GM19463 (cell line): Measurements from ENCODE around the gene MTMR6.

Experiments used
- ATAC-seq: cut with Tn5 transposase; IDR thresholded peaks from one replicate; pipeline ENCODE4 v1.9.1; 2021; ENCODE audit warnings: mild to moderate bottlenecking, moderate library complexity; ENCODE audit not compliant: unreplicated experiment

MTMR6 gene

DNA sequence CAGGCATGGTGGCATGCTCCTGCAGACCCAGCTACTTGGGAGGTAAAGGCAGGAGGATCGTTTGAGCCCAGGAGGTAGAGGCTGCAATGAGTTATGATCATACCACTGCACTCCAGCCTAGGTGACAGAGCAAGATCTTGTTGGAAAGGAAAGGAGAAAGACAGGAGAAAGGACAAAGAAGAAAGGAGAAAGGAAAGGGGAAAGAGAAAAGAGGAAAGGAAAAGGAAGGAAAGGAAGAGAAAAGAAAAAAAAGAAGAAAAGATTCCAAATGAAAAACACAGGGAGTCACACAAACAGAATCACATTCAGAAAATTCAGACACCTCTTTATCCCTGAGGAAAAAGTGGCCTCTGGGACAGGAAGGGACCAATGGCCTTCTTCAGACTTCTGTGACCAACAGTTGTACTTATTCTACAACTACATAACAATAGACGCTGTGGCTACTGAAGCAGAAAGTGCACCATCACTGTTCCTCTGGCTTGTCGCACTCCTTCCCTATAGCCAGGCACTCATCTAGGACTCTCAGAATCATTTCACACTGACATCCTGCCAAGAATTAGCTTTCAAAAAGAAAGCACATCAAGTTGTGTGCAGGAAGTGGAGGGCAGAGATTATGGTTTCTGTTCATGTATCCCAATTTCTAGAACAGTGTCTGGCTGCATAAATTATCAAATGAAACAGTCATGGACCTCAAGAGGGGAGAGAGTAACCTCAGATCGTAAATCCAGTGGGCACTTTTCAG lies 5.9 kb downstream of the MTMR6 start:
- peak; percentile 65 for ATAC-seq

DNA sequence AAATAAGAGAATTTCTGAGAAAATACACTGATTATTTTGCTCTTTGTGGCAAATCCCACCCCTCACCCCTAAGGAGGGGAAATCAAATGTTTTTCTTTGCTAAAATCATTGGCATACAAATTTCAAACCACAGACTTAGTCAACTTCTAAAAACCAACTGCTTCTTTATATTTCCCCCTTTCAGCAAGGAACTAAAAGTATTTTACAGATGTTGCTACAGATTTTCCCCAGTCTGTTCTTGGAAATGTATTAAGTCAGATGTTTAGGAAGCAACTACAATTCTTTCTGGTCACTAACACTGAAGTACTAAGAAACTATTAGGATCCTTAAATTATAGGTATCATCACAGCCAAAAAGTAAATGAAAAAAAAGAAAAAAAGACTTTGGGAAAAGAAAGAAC lies 6.9 kb downstream of the MTMR6 start:
- ATAC-seq = no peak

DNA sequence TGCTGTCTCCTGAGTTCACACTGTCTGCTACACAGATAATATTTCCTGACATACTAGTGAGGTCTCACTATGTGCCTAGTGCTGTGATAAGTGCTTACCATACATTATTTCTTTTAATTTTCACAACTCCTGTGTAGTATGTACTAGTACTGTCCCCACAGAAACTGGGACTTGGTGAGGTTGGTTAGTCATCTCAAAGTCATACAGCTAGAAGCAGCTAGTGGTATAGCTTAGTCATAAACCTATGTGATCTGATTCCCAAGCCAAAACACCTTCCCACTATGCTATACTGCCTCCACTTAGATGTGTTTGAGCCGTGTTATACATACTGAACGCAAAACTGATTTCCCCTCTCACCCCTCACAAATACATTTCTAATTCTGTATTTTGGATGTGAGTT lies 10.5 kb downstream of the MTMR6 start:
- ATAC-seq = no peak

DNA sequence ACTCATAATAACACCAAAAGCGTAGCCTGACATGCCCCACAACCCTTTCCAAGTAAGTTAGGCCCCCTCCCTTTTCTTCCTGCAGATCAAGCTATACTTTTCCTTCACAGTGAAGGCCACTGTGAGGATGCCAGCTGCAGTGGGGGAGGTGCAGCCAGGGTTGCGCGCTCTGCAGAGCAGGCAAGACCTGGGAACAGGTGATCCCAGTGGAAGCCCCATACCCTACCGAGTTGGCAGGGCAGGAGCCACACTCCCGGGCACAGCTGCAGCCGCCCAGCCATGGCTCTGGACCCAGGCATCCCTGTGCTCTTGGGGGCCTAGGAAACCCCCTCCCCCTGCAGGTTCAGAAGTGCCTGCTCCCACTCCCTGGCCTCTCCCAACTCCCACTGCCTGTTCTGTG lies 18.7 kb downstream of the MTMR6 start:
- no peak for ATAC-seq

DNA sequence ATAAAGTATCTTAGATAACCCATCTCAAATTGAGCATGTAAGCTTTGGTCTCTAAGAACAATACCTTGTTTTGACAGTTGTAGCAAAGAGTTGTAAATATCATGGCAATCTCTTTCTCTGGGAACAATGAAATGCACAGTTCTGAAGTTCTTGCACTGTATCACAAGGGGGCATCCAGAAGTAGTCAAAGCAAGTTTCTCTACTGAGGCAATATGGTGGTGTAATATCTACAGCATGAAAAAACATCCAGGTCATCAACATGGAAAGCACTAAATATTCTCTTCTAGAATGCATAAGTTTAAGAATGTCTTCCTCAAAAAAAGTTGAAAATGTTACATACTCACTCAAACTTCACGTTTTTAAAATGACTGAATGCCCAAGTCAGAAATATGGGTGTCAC lies 19.6 kb downstream of the MTMR6 start:
- ATAC-seq = no peak

DNA sequence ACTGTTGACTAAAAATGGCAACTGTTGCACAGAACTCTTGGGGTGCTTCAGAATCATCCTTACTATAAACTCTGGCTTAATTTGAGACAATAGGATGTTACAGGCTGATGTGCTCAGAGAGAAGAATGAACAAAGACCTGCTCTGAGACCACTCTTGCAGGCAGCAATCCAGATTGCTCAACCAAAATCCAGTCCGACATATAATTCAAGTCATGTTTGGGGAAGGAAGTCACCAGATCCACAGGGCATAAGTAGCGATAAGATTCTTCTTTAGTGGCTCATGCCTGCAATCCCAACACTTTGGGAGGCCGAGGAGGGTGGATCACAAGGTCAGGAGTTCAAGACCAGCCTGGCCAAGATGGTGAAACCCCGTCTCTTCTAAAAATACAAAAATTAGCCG lies 20.6 kb downstream of the MTMR6 start:
- no peak for ATAC-seq

DNA sequence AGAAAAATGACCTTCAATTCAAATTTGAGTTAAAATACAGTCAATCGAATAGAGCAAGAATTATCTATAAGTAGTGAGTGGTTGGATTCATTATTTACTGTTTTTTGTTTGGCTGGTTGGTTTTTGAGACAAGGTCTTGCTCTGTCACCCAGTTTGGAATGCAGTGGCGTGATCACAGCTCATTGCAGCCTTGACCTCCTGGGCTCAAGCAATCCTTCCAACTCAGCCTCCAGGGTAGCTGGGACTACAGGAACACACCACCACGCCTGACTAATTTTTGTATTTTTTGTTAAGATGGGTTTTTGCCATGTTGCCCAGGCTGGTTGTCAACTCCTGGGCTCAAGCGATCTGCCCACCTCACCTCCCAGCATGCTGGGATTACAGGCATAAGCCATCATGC lies 25.0 kb downstream of the MTMR6 start:
- no peak for ATAC-seq

DNA sequence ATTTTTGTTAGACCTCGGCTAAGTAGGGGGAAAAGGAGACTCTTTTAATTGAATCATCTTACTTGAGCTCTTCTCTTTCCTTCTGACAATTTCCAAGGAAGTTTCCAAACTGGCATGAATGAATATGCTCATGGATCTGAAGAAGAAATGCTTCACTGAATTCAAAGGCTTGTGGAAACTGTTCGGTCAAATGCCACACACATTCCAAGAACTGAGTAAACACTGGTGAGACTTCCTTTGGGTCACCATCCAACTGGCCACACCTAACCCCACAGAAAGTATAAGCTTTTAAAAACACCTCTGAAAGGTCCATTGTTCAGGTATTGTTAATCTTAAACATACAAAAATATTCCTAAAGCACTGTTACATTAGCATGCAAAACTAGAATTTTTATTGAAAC lies 33.6 kb downstream of the MTMR6 start:
- ATAC-seq = no peak

DNA sequence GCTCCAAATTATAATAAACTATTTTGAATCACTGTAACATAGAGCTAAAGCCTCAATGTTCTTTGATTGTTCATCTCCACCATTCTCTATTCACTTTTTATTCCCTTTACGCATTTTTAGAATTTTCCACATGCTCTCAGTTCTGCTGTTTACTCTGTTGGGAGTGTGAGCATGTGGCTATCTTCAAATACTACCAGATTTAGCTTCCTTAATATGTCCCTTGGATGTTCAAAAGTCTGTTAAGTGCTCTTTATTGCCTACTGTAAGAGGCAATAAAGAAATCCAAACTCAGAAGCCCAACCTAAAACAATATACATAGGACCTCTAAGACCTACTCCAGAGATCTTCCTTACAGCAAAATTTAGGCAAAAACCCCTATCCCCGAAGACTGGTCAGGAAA lies 34.5 kb downstream of the MTMR6 start:
- ATAC-seq = no peak

DNA sequence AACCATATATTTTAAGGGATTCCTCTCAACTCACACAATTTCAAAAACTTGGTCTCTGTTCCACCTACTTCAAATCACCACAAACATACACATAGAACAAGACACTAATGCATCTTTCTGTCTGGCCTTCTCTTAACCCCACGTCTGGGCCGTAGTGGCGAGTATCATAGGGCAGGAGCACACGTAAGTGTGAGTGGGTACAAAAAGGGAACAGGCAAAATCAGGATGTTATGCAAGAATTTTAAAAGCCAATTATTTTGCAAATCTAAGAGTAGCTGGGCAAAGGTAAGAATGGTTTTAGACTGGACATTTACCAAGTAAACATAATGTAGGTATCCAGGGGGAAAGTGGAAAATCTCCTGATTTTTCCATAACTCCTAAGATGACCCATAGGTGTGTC lies 35.1 kb downstream of the MTMR6 start:
- no peak for ATAC-seq

DNA sequence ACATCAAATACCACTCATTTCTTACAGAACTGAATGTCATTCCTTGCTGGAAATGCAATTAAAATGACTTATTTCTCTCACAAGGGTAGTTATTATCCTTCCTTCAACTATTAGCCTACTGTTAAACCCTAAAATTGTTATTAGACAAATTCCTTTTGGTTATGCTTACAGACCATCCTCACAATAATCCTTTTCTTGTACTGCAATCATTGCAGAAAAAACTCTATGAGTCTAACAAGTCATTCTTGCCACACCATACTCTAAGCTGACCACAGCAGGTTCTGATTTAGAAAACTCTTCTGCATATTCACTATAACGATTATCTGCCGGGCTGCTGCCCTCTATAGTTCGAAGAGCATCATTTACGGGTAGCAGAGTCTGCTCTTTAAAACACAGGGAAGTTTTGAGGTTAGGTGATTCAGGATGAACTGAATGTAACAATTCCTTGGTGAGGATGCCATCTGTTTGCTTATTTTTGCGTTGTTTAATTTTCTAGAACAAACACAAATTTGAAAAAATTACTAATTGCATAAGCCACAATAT lies 38.2 kb downstream of the MTMR6 start:
- ATAC-seq = no peak

DNA sequence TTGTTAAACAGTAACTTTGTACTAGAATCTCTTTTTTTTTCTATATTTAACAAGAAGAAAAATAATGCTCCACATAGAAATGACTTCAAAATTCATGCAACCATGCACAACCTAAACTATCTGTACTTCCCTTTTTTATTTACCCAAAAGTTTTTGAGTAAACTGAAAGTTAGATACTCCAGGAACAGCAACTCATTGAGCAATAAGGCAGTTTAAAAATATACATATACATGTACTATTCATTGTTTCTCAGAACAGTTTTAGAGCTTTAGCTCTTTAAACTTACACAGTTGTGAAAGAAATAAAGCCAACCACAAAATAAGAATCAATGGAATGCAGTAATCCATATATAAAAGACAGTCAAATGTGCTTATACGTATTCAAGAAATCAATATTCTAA lies 39.2 kb downstream of the MTMR6 start:
- ATAC-seq = no peak

DNA sequence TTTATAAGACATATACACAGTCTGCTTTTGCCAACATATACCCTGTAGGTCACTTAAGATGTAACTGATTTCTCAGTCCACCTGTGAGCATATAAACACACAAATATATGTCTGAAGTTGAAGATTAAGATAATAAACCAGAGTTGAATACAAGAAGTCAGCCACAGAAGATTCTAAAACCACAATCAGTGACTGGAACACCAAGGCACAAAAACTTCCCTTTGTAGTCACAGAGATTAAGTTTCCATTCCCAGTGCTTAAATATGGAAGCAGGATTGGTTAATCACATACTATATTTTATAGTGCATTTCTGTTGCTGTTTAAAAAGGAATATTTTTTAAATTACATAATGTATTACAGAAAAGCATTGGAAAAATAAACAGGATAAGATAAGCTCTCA lies 39.9 kb downstream of the MTMR6 start:
- no peak for ATAC-seq

DNA sequence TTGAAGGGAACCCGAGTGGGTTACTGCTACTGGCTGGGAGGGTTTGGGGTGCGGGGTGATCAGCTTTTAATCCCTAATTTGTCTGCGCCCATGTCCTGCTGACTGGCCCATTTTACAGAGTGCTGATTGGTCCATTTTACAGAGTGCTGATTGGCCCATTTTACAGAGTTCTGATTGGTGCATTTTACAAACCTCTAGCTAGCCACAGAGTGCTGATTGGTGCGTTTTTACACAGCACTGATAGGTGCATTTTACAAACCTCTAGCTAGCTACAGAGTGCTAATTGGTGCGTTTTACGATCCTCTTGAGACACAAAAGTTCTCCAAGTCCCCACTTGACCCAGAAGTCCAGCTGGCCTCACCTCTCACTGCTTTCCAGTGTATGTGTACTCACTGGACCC lies 43.2 kb downstream of the MTMR6 start:
- no peak for ATAC-seq

DNA sequence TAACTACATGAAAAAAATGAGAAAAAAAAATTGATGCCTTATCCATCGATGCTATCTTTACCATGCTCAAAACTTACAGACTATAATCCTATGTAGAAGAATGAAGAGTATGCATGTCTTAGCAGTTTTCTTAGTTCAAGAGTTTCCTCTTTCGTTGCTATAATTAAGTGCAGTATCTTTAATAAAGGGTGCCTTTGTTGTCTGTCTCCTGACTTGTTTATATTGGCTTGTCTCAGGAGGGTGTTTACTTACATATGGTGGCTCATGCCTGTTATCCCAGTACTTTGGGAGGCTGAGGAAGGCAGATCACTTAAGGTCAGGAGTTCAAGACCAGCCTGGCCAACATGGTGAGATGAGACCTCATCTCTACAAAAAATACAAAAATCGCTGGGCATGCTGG lies 44.3 kb downstream of the MTMR6 start:
- no peak for ATAC-seq

DNA sequence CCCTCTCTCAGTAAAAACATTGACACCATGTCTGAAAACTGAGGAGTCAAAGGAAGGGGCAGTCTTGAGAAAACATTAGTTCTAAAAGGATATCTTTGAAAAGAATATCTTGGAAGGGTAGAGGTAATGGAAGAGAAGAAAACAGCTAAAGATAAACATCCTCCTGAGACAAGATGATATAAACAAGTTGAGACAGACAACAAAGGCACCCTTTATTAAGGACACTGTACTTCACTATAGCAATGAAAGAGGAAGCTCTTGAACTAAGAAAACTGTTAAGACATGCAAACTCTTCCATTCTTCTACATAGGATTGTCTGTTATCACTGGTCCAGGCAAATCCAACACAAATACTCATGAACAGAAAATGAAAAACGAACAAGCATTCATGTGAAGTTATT lies 46.3 kb downstream of the MTMR6 start:
- ATAC-seq = no peak

DNA sequence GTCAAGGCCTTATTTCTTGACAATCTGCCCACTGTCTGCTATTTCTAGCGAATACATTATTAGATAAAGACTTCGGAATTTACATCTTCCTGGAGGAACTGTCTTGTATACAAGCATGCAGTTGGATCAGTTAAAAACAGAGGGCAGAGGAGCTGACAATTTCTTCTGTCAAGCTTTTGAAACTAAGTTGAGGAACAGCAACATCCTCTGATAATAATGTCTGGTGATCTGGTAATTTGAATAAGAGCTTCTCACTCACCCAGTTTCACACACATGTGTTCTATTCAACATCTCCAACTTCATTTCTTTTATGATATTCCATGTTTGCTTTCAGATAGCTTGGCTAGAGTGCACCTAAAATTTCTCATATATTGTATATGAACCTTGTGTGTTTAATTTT lies 50.2 kb downstream of the MTMR6 start:
- ATAC-seq = no peak

DNA sequence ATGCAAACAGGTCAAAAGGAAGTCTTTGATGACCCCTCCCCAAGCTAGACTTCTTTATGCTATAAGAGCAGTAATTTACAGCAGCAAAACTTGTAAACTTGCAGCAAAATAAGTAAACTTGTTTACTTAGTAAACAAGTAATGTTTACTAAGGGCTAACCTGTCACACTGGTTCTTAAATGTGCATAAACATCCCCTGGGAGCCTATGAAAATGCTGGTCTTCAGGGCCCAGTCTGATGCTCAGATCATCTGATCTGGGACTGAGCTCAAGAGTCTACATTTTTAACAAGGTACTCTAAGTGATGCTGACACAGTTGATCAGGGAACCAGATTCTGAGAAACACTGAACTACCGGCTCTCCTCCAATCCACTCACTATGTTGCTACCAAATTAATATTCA lies 53.4 kb downstream of the MTMR6 start:
- no peak for ATAC-seq

DNA sequence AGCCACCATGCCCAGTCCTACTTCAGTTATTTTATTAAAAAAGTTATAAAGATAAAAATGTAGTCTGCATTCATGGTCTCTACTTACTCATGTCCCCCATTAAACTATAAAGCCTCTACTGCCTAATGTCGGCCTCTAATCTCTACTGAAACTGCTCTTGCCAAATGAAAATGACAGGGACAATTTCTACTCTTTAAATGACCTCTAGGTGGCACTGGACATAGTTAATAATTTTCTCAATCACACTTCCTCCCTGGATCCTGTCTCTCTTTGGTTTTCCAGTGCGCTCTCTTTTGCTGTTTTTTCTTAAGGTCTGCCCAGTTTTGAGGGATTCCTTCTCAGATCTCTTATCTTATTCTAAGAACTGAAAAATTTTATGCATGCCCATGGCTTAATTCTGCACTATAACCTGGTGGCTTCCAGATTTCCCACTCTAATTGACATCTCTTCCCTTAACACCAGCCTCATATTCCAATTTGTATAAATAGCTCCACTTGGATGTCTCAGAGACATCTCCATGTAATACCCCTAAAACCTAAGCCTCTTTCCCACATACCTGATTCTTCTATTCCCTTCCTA lies 54.3 kb downstream of the MTMR6 start:
- no peak for ATAC-seq

DNA sequence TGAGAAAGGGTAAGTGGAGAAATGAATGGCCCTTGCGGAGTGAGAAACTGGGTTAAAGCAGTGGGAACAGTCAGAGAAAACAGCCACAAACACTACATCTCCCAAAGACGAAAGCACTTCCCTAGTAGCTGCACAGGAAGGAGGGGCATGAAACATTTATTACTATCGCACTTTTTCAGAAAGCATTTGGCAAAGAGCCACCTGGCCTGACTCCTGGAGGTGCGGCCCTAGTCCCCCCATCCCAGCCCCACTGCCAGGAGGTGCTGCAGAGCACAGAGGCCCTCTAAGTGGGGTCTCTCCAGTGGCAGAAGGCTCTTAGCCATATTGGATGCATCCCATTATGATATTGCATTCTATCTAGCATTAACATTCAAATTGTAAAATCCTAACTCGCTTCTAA lies 55.8 kb downstream of the MTMR6 start:
- ATAC-seq = no peak

DNA sequence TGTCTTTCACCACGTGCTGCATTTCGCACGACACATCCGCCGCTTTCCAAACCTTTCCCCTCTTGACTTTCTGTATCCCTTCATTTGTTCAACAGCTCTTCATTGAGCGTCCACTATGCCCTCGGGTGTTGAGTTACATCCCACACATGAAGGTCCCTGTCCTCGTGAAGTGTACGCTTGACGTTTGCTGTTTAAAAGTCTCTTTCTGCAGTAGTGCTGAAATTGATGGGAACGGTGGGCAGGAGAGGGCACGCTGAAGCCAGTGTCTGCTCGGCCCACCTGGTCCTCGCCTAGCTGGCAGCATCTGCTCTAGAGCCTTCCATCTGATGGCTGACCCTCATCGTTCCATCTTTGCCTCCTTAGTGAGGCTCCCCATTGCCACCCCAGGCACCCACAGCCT lies 59.6 kb downstream of the MTMR6 start:
- no peak for ATAC-seq

DNA sequence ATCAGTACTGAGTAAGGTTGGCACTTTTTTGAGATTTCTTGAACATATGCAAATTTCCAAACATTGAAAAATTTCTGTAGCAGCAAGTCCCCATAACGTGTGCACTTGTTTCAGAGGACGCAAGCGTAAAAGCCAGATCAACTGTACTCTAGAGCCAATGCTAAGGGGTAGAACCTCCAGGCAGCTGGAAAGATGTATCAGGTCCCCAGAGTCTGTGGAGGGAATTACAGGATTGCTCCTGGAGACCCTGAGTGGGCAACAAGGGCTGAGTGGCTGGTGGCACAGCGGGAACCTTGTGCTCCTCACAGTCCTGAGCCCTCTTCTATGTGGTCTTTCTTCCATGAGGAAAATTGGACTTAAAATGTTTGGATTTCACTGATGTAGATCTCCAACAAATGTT lies 61.3 kb downstream of the MTMR6 start:
- no peak for ATAC-seq

DNA sequence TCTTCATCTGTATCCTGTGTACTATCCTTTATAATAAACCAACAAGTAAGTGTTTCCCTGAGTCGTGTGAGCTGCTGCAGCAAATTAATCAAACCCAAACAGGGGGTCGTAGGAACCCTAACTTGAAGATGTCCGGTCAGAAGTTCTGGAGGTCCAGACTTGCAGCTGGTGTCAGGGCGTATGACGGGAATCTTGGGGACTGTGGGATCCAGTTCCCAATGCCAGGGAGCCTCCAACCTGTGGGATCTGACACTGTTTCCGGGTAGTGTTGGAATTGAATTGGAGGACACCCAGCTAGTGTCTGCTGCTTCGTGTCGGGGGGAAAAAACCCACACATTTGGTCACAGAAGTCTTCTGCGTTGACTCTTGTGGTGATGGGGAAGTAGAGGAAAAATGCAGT lies 63.1 kb downstream of the MTMR6 start:
- no peak for ATAC-seq
